ENCODE measurements around the gene TMC8. TPM values are rescaled to one million over a fixed set of nuclear protein-coding genes. Genes with fewer than 3 reads are reported as not detected.
A peak's percentile ranks its signal among the peaks of the same experiment; 100 is the strongest.

TMC8 gene
- total RNA-seq, 1 donor from 2014 or later: 55.8 TPM

- Mint-ChIP-seq H3K27me3 (ENCODE audit: unreplicated experiment) (peaks cover 5% of the 10 kb centered on the region), H3K9me3 (ENCODE audit: unreplicated experiment) (no peaks in the 10 kb centered on the region), H3K4me1 (ENCODE audit: unreplicated experiment) (peaks cover 10% of the 10 kb centered on the region), H3K4me3 (ENCODE audit: unreplicated experiment) (no peak overlapping the region), H3K36me3 (ENCODE audit: low read depth, unreplicated experiment) (peaks cover 19% of the 10 kb centered on the region), H3K27ac (ENCODE audit: unreplicated experiment) (no peak overlapping the region)
- no peak for DNase-seq (ENCODE audit: low spot score)
- TF ChIP-seq CTCF (IDR thresholded peaks at IDR 0.05; ENCODE audit: unreplicated experiment): no peak
Observed at GRCh38 chr17:78175643-78175981, 45.0 kb downstream of the TMC8 start.

- Mint-ChIP-seq H3K36me3 (ENCODE audit: low read depth, unreplicated experiment) (peaks cover 20% of the 10 kb centered on the region), H3K9me3 (ENCODE audit: unreplicated experiment) (no peaks in the 10 kb centered on the region), H3K27ac (ENCODE audit: unreplicated experiment) (no peak overlapping the region), H3K27me3 (ENCODE audit: unreplicated experiment) (peaks cover 6% of the 10 kb centered on the region), H3K4me3 (ENCODE audit: unreplicated experiment) (no peak overlapping the region), H3K4me1 (ENCODE audit: unreplicated experiment) (peaks cover 7% of the 10 kb centered on the region)
- DNase-seq (ENCODE audit: low spot score): peak; percentile 85
- TF ChIP-seq CTCF (IDR thresholded peaks at IDR 0.05; ENCODE audit: unreplicated experiment): peak; percentile 88
Observed at GRCh38 chr17:78176548-78177025, 46.0 kb downstream of the TMC8 start.

- Mint-ChIP-seq H3K27me3 (ENCODE audit: unreplicated experiment) (peaks cover 3% of the 10 kb centered on the region), H3K9me3 (ENCODE audit: unreplicated experiment) (no peaks in the 10 kb centered on the region), H3K4me3 (ENCODE audit: unreplicated experiment) (no peak overlapping the region), H3K36me3 (ENCODE audit: low read depth, unreplicated experiment) (peaks cover 5% of the 10 kb centered on the region), H3K4me1 (ENCODE audit: unreplicated experiment) (peaks cover 7% of the 10 kb centered on the region), H3K27ac (ENCODE audit: unreplicated experiment) (no peak overlapping the region)
- TF ChIP-seq CTCF (IDR thresholded peaks at IDR 0.05; ENCODE audit: unreplicated experiment): no peak
- DNase-seq (ENCODE audit: low spot score): no peak
Observed at GRCh38 chr17:78179372-78179771, 48.8 kb downstream of the TMC8 start.

GRCh38 chr17:78180083-78180482, 49.5 kb downstream of the TMC8 start:
- no peak for DNase-seq (ENCODE audit: low spot score)
- peaks cover 7% of the 10 kb centered on the region for H3K27me3 Mint-ChIP-seq (ENCODE audit: unreplicated experiment)
- no peak for TF ChIP-seq CTCF (IDR thresholded peaks at IDR 0.05; ENCODE audit: unreplicated experiment)
- H3K4me1 Mint-ChIP-seq (ENCODE audit: unreplicated experiment): peaks cover 9% of the 10 kb centered on the region
- H3K27ac Mint-ChIP-seq (ENCODE audit: unreplicated experiment): no peak overlapping the region
- peaks cover 5% of the 10 kb centered on the region for H3K36me3 Mint-ChIP-seq (ENCODE audit: low read depth, unreplicated experiment)
- H3K9me3 Mint-ChIP-seq (ENCODE audit: unreplicated experiment): no peaks in the 10 kb centered on the region
- H3K4me3 Mint-ChIP-seq (ENCODE audit: unreplicated experiment): no peak overlapping the region

- no peak for DNase-seq (ENCODE audit: low spot score)
- H3K36me3 Mint-ChIP-seq (ENCODE audit: low read depth, unreplicated experiment): peaks cover 5% of the 10 kb centered on the region
- H3K27ac Mint-ChIP-seq (ENCODE audit: unreplicated experiment): no peak overlapping the region
- peaks cover 7% of the 10 kb centered on the region for H3K27me3 Mint-ChIP-seq (ENCODE audit: unreplicated experiment)
- H3K4me3 Mint-ChIP-seq (ENCODE audit: unreplicated experiment): no peak overlapping the region
- no peaks in the 10 kb centered on the region for H3K9me3 Mint-ChIP-seq (ENCODE audit: unreplicated experiment)
- peaks cover 10% of the 10 kb centered on the region for H3K4me1 Mint-ChIP-seq (ENCODE audit: unreplicated experiment)
- no peak for TF ChIP-seq CTCF (IDR thresholded peaks at IDR 0.05; ENCODE audit: unreplicated experiment)
Observed at GRCh38 chr17:78180508-78180907, 49.9 kb downstream of the TMC8 start.
